SU-DHL-6 (cell line): ENCODE measurements around the gene CEP85.

Source experiments
- H2AFZ ChIP-seq: fragments of 200-600 bp; sonication (generic); 2 replicates; pipeline ENCODE4 v1.6.1; 2014; ENCODE audit warnings: low read depth, mild to moderate bottlenecking, moderate library complexity, mixed read lengths, antibody characterized with exemption, low read length; ENCODE audit not compliant: severe bottlenecking
- H3F3A ChIP-seq: fragments of 200-600 bp; shearing (Covaris generic); 2 replicates; pipeline ENCODE4 v1.6.0; 2016; ENCODE audit warnings: antibody characterized with exemption, mild to moderate bottlenecking; ENCODE audit not compliant: insufficient read depth
- H3K27ac ChIP-seq: fragments of 200-600 bp; sonication (generic); 2 replicates; pipeline ENCODE4 v1.5.1; 2016; ENCODE audit warnings: low read depth, mild to moderate bottlenecking, low read length, moderate library complexity, mixed read lengths
- H3K27me3 ChIP-seq: fragments of 200-600 bp; sonication (generic), shearing (Covaris generic); 2 replicates; pipeline ENCODE4 v1.6.0; 2014; ENCODE audit warnings: mild to moderate bottlenecking, low read length
- H3K36me3 ChIP-seq: fragments of 200-600 bp; sonication (generic); 2 replicates; pipeline ENCODE4 v1.6.1; 2014; ENCODE audit warnings: mild to moderate bottlenecking, low read length, mixed read lengths
- H3K4me2 ChIP-seq: fragments of 300-600, 200-600 bp; shearing (Covaris generic), sonication (generic); 2 replicates; pipeline ENCODE4 v1.6.0; 2014; ENCODE audit warnings: low read length, low read depth, mild to moderate bottlenecking; ENCODE audit not compliant: poor library complexity, severe bottlenecking
- H3K4me3 ChIP-seq: fragments of 200-600 bp; sonication (generic); 2 replicates; pipeline ENCODE4 v1.5.1; 2014; ENCODE audit warnings: antibody characterized with exemption, low read length, mild to moderate bottlenecking, mixed read lengths; ENCODE audit not compliant: insufficient read depth, poor library complexity, severe bottlenecking
- H3K79me2 ChIP-seq: fragments of 200-600 bp; sonication (generic); 2 replicates; pipeline ENCODE4 v1.6.1; 2014; ENCODE audit warnings: mild to moderate bottlenecking, low read length, moderate library complexity; ENCODE audit not compliant: insufficient read depth
- H3K9ac ChIP-seq: fragments of 200-600 bp; sonication (generic); 2 replicates; pipeline ENCODE4 v1.7.0; 2014; ENCODE audit warnings: mild to moderate bottlenecking, low read length
- H3K9me2 ChIP-seq: fragments of 200-600 bp; sonication (generic); replicated peaks from 2 replicates; pipeline ENCODE4 v1.6.1; 2014; ENCODE audit warnings: low read length; ENCODE audit not compliant: insufficient read depth
- H3K9me3 ChIP-seq: fragments of 200-600 bp; sonication (generic); 2 replicates; pipeline ENCODE4 v1.6.1; 2014; ENCODE audit warnings: low read length, mixed read lengths; ENCODE audit not compliant: insufficient read depth
- H4K20me1 ChIP-seq: fragments of 200-600 bp; sonication (generic); 2 replicates; pipeline ENCODE4 v1.6.1; 2014; ENCODE audit warnings: low read depth, mild to moderate bottlenecking, antibody characterized with exemption, low read length, moderate library complexity, mixed read lengths
- EZH2phosphoT487 ChIP-seq: fragments of 200-600 bp; sonication (generic), shearing (Covaris generic); conservative IDR thresholded peaks from 2 replicates; pipeline ENCODE4 v1.6.1; 2018; ENCODE audit warnings: mild to moderate bottlenecking, antibody characterized with exemption, low read length, moderate library complexity, mixed read lengths
- TF ChIP-seq, protein P1 (sequence below): fragments of 200-600 bp; sonication (generic); IDR thresholded peaks from one replicate; pipeline ENCODE4 v1.5.1; 2017; ENCODE audit warnings: antibody characterized with exemption, mild to moderate bottlenecking, low read length, moderate library complexity; ENCODE audit not compliant: insufficient read depth, poor library complexity, severe bottlenecking

The CEP85 gene

DNA sequence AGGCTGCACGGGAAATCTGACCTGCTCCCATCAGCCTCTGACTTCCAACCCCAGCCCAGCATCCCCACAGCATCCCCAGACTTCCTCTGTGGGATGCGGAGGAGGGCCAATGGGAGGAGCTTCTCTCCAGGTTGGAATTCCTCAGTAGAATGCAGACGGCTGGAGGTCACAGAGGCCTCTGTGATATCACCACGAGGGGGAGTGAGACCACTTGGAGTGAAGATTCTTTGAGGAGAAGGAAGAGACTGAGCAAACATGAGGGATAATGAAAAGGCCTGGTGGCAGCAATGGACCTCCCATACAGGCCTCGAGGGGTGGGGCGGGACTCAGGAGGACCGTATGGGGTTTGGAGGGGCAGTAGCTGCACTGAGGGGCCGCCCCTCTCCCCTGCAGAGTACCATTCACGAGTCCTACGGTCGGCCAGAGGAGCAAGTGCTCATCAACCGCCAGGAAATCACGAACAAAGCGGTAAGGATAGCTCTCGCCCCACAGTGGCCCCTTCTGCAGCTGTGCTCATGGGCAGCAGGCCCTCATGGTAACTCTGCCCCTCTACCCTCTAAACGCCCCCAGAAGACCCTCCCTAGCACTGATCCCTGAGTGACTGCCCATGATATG, 43.5 kb upstream of the CEP85 start, which contains the start of gene CATSPER4:
TSS of gene CATSPER4 (plus strand) at position 230 of the 615 bp plus-strand sequence. CDS start at position 256, 26 bp downstream.
- Histone ChIP-seq H4K20me1 (no peaks in the 10 kb centered on the region), H2AFZ (no peak within 1 kb of the TSS), H3K4me2 (no peak within 1 kb of the TSS), H3K4me3 (no peak within 1 kb of the TSS), H3K9ac (no peak within 1 kb of the TSS), H3F3A (no peaks in the 10 kb centered on the region), H3K27me3 (no peaks in the 10 kb centered on the region), H3K9me2 (no peaks in the 10 kb centered on the region), H3K27ac (no peak within 1 kb of the TSS), H3K79me2 (no peaks in the 10 kb centered on the region), H3K9me3 (no peaks in the 10 kb centered on the region), H3K36me3 (no peaks in the 10 kb centered on the region)
- TF ChIP-seq, protein P1, sequence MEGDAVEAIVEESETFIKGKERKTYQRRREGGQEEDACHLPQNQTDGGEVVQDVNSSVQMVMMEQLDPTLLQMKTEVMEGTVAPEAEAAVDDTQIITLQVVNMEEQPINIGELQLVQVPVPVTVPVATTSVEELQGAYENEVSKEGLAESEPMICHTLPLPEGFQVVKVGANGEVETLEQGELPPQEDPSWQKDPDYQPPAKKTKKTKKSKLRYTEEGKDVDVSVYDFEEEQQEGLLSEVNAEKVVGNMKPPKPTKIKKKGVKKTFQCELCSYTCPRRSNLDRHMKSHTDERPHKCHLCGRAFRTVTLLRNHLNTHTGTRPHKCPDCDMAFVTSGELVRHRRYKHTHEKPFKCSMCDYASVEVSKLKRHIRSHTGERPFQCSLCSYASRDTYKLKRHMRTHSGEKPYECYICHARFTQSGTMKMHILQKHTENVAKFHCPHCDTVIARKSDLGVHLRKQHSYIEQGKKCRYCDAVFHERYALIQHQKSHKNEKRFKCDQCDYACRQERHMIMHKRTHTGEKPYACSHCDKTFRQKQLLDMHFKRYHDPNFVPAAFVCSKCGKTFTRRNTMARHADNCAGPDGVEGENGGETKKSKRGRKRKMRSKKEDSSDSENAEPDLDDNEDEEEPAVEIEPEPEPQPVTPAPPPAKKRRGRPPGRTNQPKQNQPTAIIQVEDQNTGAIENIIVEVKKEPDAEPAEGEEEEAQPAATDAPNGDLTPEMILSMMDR: peak; percentile 25
- TF ChIP-seq EZH2phosphoT487: no peak

DNA sequence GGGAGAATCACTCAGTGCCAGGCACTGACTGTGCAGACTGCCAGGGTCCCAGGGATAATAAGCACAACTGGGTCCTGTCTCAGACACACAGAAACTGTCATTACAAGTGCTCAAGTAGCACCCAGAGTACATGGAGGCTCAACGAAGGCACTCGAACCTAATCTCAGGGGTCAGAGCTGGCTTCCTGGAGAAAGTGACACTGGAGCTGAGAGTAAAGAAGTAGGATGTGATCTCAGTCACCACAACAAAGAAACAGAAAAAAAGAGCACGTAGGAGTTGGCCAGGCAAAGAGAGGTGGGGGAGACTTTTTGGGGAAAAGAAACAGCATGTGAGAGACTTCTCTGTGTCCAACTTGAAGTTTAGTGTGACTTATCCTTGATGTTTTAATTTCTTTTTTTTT, 42.3 kb upstream of the CEP85 start:
- Histone ChIP-seq H3K36me3 (no peaks in the 10 kb centered on the region), H3K4me2 (no peak overlapping the region), H3K4me3 (no peak overlapping the region), H3K9me3 (no peaks in the 10 kb centered on the region), H3K79me2 (no peaks in the 10 kb centered on the region), H3K9me2 (no peaks in the 10 kb centered on the region), H2AFZ (no peak overlapping the region), H3K9ac (no peak overlapping the region), H4K20me1 (no peaks in the 10 kb centered on the region), H3K27me3 (no peaks in the 10 kb centered on the region), H3F3A (no peaks in the 10 kb centered on the region), H3K27ac (no peak overlapping the region)
- TF ChIP-seq, protein P1: no peak
- TF ChIP-seq EZH2phosphoT487: no peak

DNA sequence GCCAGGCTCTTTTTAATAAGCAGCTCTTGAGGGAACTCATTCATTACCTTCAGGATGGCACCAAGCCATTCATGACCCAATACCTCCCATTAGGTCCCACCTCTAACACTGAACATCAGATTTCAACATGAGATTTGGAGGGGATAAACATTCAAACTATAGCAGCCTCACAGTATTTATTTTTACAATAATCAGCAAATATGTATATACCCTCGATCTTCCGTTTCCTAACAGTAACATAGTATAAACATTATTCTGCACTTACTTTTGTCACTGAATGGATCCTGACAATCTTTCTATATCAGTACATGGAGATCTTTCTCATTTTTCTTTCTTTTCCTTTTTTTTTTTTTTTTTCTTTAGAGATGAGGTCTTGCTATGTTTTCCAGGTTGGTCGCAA, 38.2 kb upstream of the CEP85 start:
- H3K9me3 ChIP-seq: no peaks in the 10 kb centered on the region
- H3K9ac ChIP-seq: no peak overlapping the region
- H3K9me2 ChIP-seq: no peaks in the 10 kb centered on the region
- no peaks in the 10 kb centered on the region for H3F3A ChIP-seq
- no peaks in the 10 kb centered on the region for H3K27me3 ChIP-seq
- no peak overlapping the region for H3K4me3 ChIP-seq
- no peak overlapping the region for H3K27ac ChIP-seq
- H3K79me2 ChIP-seq: no peaks in the 10 kb centered on the region
- TF ChIP-seq EZH2phosphoT487: no peak
- TF ChIP-seq, protein P1: no peak
- H3K36me3 ChIP-seq: no peaks in the 10 kb centered on the region
- no peak overlapping the region for H3K4me2 ChIP-seq
- no peak overlapping the region for H2AFZ ChIP-seq
- H4K20me1 ChIP-seq: no peaks in the 10 kb centered on the region
